Effector memory CD4-positive, alpha-beta T cell (primary cell): Measurements from ENCODE around the gene IPO9.
"Not testable (repeated sequence)": the region's sequence is repeated elsewhere in the genome, so short reads cannot be mapped to it uniquely, and the experiment has no call there.

ENCODE experiments used
- DNase-seq, 3 donors: peaks; one replicate each; pipeline ENCODE4 v3.0.0-alpha.2; 2020
- H3K27ac ChIP-seq: 2 replicates; pipeline ENCODE4 v1.7.0; 2013; ENCODE audit warnings: mild to moderate bottlenecking, low read length, moderate library complexity; ENCODE audit not compliant: insufficient read depth, poor library complexity, severe bottlenecking
- H3K27me3 ChIP-seq: replicated peaks from 2 replicates; pipeline ENCODE4 v1.7.0; 2013; ENCODE audit warnings: mild to moderate bottlenecking, low read length; ENCODE audit not compliant: insufficient read depth, control insufficient read depth, poor library complexity, severe bottlenecking
- H3K36me3 ChIP-seq: 2 replicates; pipeline ENCODE4 v1.7.0; 2013; ENCODE audit warnings: mild to moderate bottlenecking, low read length, moderate library complexity; ENCODE audit not compliant: control insufficient read depth, insufficient read depth
- H3K4me1 ChIP-seq: 2 replicates; pipeline ENCODE4 v1.7.0; 2013; ENCODE audit warnings: low read length, mild to moderate bottlenecking; ENCODE audit not compliant: control insufficient read depth, insufficient read depth, poor library complexity, severe bottlenecking
- H3K4me3 ChIP-seq: 2 replicates; pipeline ENCODE4 v1.7.0; 2013; ENCODE audit warnings: low read length, low read depth, mild to moderate bottlenecking; ENCODE audit not compliant: insufficient read depth, poor library complexity, severe bottlenecking
- H3K9me3 ChIP-seq: 2 replicates; pipeline ENCODE4 v1.7.0; 2013; ENCODE audit warnings: mild to moderate bottlenecking, low read length, moderate library complexity; ENCODE audit not compliant: control insufficient read depth

IPO9 gene

DNA sequence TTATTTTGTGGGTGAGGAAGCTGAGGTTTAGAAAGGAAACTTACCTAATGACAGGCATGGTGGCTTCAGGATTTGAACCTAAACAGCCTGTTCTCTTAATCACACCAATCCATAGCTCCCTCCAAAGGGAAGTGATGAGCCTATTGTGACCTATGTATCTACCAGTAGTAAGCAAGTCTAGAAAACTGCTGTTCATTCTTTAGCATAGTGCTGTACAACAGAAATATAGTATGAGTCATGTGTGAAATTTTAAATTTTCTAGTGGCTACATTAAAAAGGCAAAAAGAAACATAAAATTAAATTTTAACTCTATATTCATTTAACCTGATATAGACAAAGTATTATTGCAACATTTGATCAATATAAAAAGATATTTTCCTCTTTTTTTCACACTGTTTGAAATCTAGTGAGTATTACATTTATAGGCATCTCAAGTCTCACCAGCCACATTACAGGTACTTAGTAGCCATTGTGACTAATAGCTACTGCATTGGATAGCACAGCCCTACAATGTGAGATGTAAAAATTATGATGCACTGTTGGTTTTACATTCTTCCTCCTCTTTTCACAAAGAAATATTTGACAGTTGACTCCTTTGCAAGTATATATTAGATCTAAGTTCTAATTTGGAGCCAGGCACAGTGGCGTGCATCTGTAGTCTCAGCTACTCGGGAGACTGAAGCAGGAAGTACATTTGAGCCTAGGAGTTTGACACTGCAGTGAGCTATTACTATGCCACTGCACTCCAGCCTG, 16.6 kb downstream of the IPO9 start:
- Histone ChIP-seq H3K27me3 (no peaks in the 10 kb centered on the region), H3K9me3 (no peaks in the 10 kb centered on the region), H3K4me1 (no peaks in the 10 kb centered on the region), H3K27ac (no peak overlapping the region), H3K4me3 (no peak overlapping the region), H3K36me3 (peaks cover 28% of the 10 kb centered on the region)
- DNase-seq = no peak

DNA sequence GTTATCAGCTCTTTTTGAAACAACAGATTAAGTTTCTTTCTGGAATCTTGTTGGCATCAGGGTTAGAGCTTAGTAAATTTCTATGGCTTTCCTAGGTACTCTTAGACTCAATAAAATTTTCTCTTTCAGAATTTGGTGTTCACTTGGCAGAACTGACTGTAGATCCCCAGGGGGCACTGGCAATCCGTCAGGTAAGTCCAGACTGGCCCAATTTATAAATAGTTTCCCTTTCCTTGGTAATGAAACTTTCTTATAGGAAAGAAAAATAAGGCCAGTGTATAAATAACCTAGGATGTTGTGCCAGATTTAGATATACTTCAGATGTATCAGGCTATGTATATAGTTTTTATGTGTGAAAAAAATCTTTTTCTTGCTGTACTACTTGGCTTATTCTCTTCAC, 18.2 kb downstream of the IPO9 start:
- Histone ChIP-seq H3K27me3 (no peaks in the 10 kb centered on the region), H3K36me3 (peaks cover 40% of the 10 kb centered on the region), H3K9me3 (no peaks in the 10 kb centered on the region), H3K4me3 (no peak overlapping the region), H3K4me1 (no peaks in the 10 kb centered on the region), H3K27ac (no peak overlapping the region)
- no peak for DNase-seq

DNA sequence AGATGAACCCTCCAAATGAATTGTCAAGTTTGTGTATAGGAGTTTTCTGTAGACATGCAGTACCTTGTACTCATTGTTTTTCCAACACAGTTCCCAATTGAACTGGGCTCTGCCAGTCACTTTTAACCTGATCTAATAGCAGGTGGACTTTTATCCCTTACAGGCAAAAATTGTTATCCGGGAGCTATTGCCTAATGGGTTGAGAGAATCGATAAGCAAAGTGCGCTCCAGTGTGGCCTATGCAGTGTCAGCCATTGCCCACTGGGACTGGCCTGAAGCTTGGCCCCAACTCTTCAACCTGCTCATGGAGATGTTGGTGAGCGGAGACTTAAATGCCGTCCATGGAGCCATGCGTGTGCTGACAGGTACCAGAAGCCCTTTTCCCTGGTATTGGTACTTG, 19.3 kb downstream of the IPO9 start:
- no peak for DNase-seq
- Histone ChIP-seq H3K4me1 (no peaks in the 10 kb centered on the region), H3K9me3 (no peaks in the 10 kb centered on the region), H3K27me3 (no peaks in the 10 kb centered on the region), H3K27ac (no peak overlapping the region), H3K4me3 (no peak overlapping the region), H3K36me3 (peaks cover 51% of the 10 kb centered on the region)

GRCh38 chr1:201849372-201850052, 20.6 kb downstream of the IPO9 start:
- Histone ChIP-seq H3K36me3 (peaks cover 60% of the 10 kb centered on the region), H3K4me3 (no peak overlapping the region), H3K4me1 (no peaks in the 10 kb centered on the region), H3K27ac (no peak overlapping the region), H3K9me3 (no peaks in the 10 kb centered on the region), H3K27me3 (no peaks in the 10 kb centered on the region)
- DNase-seq = no peak

GRCh38 chr1:201850053-201850397, 21.1 kb downstream of the IPO9 start:
- peaks cover 65% of the 10 kb centered on the region for H3K36me3 ChIP-seq

GRCh38 chr1:201851949-201852348, 23.0 kb downstream of the IPO9 start:
- Histone ChIP-seq H3K27me3 (no peaks in the 10 kb centered on the region), H3K4me1 (no peaks in the 10 kb centered on the region), H3K36me3 (peaks cover 82% of the 10 kb centered on the region), H3K9me3 (no peaks in the 10 kb centered on the region), H3K27ac (no peak overlapping the region), H3K4me3 (no peak overlapping the region)
- no peak for DNase-seq

More at GRCh38 chr1:201850053-201850397, 21.1 kb downstream of the IPO9 start:
- Histone ChIP-seq H3K27ac (no peak overlapping the region), H3K4me1 (no peaks in the 10 kb centered on the region), H3K4me3 (no peak overlapping the region), H3K27me3 (no peaks in the 10 kb centered on the region), H3K9me3 (no peaks in the 10 kb centered on the region)
- no peak for DNase-seq

DNA sequence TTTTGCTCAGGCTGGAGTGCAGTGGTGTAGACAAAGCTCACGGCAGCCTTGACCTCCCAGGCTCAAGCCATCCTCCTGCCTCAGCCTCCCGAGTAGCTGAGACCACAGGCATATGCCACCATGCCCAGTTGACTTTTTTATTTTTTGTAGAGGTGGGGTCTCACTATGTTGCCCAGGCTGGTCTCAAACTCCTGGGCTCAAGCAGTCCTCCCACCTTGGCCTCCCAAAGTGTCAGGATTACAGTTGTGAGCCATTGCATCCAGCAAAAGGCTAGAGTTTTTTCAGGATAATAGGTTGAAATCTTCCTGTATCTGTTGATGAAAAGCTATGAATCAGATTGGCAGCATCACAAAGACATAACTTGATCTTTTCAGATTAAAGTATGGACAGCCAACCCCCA, 27.8 kb downstream of the IPO9 start:
- not testable (repeated sequence) for H3K27ac ChIP-seq, H3K9me3 ChIP-seq, H3K27me3 ChIP-seq, H3K4me3 ChIP-seq, DNase-seq, H3K4me1 ChIP-seq
- H3K36me3 ChIP-seq = peaks cover 83% of the 10 kb centered on the region

GRCh38 chr1:201859424-201859823, 30.5 kb downstream of the IPO9 start:
- no peak overlapping the region for H3K27ac ChIP-seq
- H3K4me3 ChIP-seq = no peak overlapping the region
- no peaks in the 10 kb centered on the region for H3K4me1 ChIP-seq
- no peak for DNase-seq
- no peaks in the 10 kb centered on the region for H3K9me3 ChIP-seq
- peaks cover 65% of the 10 kb centered on the region for H3K36me3 ChIP-seq
- H3K27me3 ChIP-seq = no peaks in the 10 kb centered on the region

DNA sequence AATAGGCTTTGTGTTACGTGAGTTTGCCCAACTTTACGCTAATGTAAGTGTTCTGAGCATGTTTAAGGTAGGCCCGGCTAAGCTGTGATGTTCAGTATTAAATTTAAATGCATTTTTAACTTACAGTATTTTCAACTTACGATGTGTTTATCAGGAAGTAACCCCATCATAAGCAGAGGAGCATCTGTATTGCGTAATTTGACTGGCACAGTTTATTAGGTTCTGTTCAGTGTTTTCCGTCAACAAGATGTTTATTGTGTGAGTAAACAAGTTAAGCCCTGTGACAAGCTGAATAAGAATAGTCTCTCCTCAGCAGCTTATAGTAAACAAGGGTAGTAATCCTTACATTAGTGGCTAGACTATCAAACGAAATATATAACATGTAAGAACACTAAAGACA, 32.5 kb downstream of the IPO9 start:
- Histone ChIP-seq H3K27ac (no peak overlapping the region), H3K27me3 (no peaks in the 10 kb centered on the region), H3K4me3 (no peak overlapping the region), H3K9me3 (no peaks in the 10 kb centered on the region), H3K36me3 (peaks cover 58% of the 10 kb centered on the region), H3K4me1 (no peaks in the 10 kb centered on the region)
- no peak for DNase-seq

DNA sequence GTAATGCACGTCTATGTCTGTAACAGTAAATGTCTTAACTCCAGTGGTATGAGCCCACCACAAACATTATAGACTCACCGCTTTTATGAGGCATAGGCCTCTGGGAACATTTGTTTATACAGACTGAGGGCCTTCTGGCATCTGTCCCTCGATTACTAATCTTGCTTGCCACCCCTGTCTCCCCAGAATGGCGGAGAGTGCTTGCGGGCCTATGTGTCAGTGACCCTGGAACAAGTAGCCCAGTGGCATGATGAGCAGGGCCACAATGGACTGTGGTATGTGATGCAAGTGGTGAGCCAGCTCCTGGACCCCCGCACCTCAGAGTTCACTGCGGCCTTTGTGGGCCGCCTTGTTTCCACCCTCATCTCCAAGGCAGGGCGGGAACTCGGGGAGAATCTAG, 41.4 kb downstream of the IPO9 start:
- no peak for DNase-seq
- Histone ChIP-seq H3K36me3 (peaks cover 83% of the 10 kb centered on the region), H3K27me3 (no peaks in the 10 kb centered on the region), H3K4me3 (no peak overlapping the region), H3K4me1 (no peaks in the 10 kb centered on the region), H3K9me3 (no peaks in the 10 kb centered on the region), H3K27ac (no peak overlapping the region)
